Endothelial cell of umbilical vein (primary cell): Measurements from ENCODE around the gene HLA-B. TPM values are rescaled to one million over a fixed set of nuclear protein-coding genes. Genes with fewer than 3 reads are reported as not detected.

Source experiments
- BruUV-seq: library from RNA; stranded (reverse); fragments of 400-500 nt; replicated peaks from 2 replicates; lab custom pipeline; 2021; lab: Mats Ljungman, UMichigan
- CTCF ChIA-PET: fragments of 300-600, 350-600 bp; sonication (Branson Sonifier 250); formaldehyde crosslinking; loops from one replicate; lab custom pipeline; 2021; ENCODE audit warnings: antibody characterized with exemption, inconsistent platforms; lab: Charles Lee
- POLR2A ChIA-PET: fragments of 300-600, 350-600 bp; sonication (Branson Sonifier 250); formaldehyde crosslinking; loops from one replicate; lab custom pipeline; 2021; ENCODE audit warnings: antibody characterized with exemption, inconsistent platforms; lab: Charles Lee
- DNase-seq: peaks from one replicate; pipeline ENCODE4 v3.0.0-alpha.2; 2011; ENCODE audit warnings: low read depth, low spot score
- FAIRE-seq: peaks from 2 replicates; lab custom pipeline; 2011; peaks lifted over from hg19 to GRCh38; lab: Jason Lieb, UNC
- H2AFZ ChIP-seq: 2 replicates; pipeline ENCODE4 v1.6.0; 2012; ENCODE audit warnings: low read depth, low read length, control low read depth, inconsistent platforms
- H3K27ac ChIP-seq: 2 replicates; pipeline ENCODE4 v1.5.1; 2011; ENCODE audit warnings: low read depth, mild to moderate bottlenecking, control low read depth, low read length, moderate library complexity; ENCODE audit not compliant: insufficient read depth
- H3K27me3 ChIP-seq, 2 experiments: 2 replicates each; pipeline versions ENCODE4 v1.6.0 to v1.6.1; 2011; ENCODE audit warnings: low read length in 2 of 2, mixed read lengths in 1 of 2; ENCODE audit not compliant: control insufficient read depth in 2 of 2, insufficient read depth in 2 of 2
- H3K36me3 ChIP-seq, 2 experiments: 2 replicates in 1 of 2; 3 replicates in 1 of 2; pipeline ENCODE4 v1.5.1; 2011; ENCODE audit warnings: low read length in 2 of 2, mild to moderate bottlenecking in 1 of 2, moderate library complexity in 1 of 2; ENCODE audit not compliant: control insufficient read depth in 2 of 2, insufficient read depth in 2 of 2; ENCODE audit errors: extremely low read depth in 1 of 2
- H3K4me1 ChIP-seq: 3 replicates; pipeline ENCODE4 v1.5.1; 2011; ENCODE audit warnings: mild to moderate bottlenecking, low read length; ENCODE audit not compliant: control insufficient read depth, insufficient read depth; ENCODE audit errors: extremely low read depth
- H3K4me2 ChIP-seq: 2 replicates; pipeline ENCODE4 v1.6.1; 2011; ENCODE audit warnings: low read length, control low read depth, mixed read lengths; ENCODE audit not compliant: insufficient read depth
- H3K4me3 ChIP-seq, 3 experiments: fragments of 200-600 bp in 1 of 3; sonication (generic), shearing (Covaris generic) in 1 of 3; replicated peaks in 1 of 3; 2 replicates each; pipeline ENCODE4 v1.5.1; 2011 to 2016; ENCODE audit warnings: control low read depth in 3 of 3, low read length in 3 of 3, mild to moderate bottlenecking in 2 of 3, inconsistent platforms in 1 of 3, low read depth in 1 of 3, moderate library complexity in 1 of 3; ENCODE audit not compliant: insufficient read depth in 1 of 3
- H3K79me2 ChIP-seq: 2 replicates; pipeline ENCODE4 v1.6.0; 2012; ENCODE audit warnings: low read length, inconsistent platforms; ENCODE audit not compliant: control insufficient read depth, insufficient read depth
- H3K9ac ChIP-seq: replicated peaks from 2 replicates; pipeline ENCODE3; 2011; ENCODE audit warnings: low read length, control low read depth; ENCODE audit not compliant: insufficient read depth; ENCODE audit errors: extremely low read depth
- H3K9me1 ChIP-seq: replicated peaks from 3 replicates; pipeline ENCODE4 v1.6.0; 2011; ENCODE audit warnings: mild to moderate bottlenecking, low read length; ENCODE audit not compliant: control insufficient read depth, insufficient read depth; ENCODE audit errors: extremely low read depth
- H3K9me3 ChIP-seq: replicated peaks from 2 replicates; pipeline ENCODE4 v1.5.1; 2012; ENCODE audit warnings: low read length, inconsistent platforms; ENCODE audit not compliant: control insufficient read depth, insufficient read depth
- H4K20me1 ChIP-seq: replicated peaks from 2 replicates; pipeline ENCODE3; 2011; ENCODE audit warnings: mild to moderate bottlenecking, low read length; ENCODE audit not compliant: control insufficient read depth, insufficient read depth; ENCODE audit errors: extremely low read depth
- CTCF ChIP-seq, 2 donors: IDR thresholded peaks; 1 replicate in 1 of 2; 2 replicates in 1 of 2; pipeline ENCODE4 v1.5.1; 2011; ENCODE audit warnings: low read length in 2 of 2, mild to moderate bottlenecking in 2 of 2, moderate library complexity in 2 of 2, control low read depth in 1 of 2, inconsistent platforms in 1 of 2, low read depth in 1 of 2; ENCODE audit not compliant: insufficient read depth in 1 of 2; ENCODE audit errors: extremely low read depth in 1 of 2
- EZH2 ChIP-seq: IDR thresholded peaks from 2 replicates; pipeline ENCODE4 v1.6.1; 2012; ENCODE audit warnings: borderline replicate concordance, low read depth, mild to moderate bottlenecking, moderate library complexity, low read length, inconsistent platforms; ENCODE audit not compliant: severe bottlenecking
- FOS ChIP-seq: IDR thresholded peaks from 2 replicates; pipeline ENCODE4 v1.6.1; 2011; ENCODE audit warnings: mild to moderate bottlenecking, low read length, moderate library complexity, borderline replicate concordance; ENCODE audit not compliant: insufficient read depth
- GATA2 ChIP-seq: IDR thresholded peaks from 2 replicates; pipeline ENCODE4 v1.7.0; 2011; ENCODE audit warnings: low read depth, mild to moderate bottlenecking, moderate library complexity, mixed read lengths, low read length; ENCODE audit not compliant: insufficient read length, insufficient read depth
- JUN ChIP-seq: IDR thresholded peaks from 2 replicates; pipeline ENCODE4 v1.6.1; 2011; ENCODE audit warnings: borderline replicate concordance, low read depth; ENCODE audit not compliant: insufficient read length, insufficient read depth
- MAX ChIP-seq: IDR thresholded peaks from 2 replicates; pipeline ENCODE4 v1.6.1; 2011; ENCODE audit not compliant: insufficient read depth, insufficient read length
- MYC ChIP-seq: IDR thresholded peaks from one replicate; pipeline ENCODE4 v1.6.1; 2011; ENCODE audit warnings: mild to moderate bottlenecking, low read depth, low read length
- POLR2A ChIP-seq: IDR thresholded peaks from 2 replicates; pipeline ENCODE4 v1.6.1; 2012; ENCODE audit warnings: low read depth, mild to moderate bottlenecking, control low read depth, low read length
- POLR2AphosphoS5 ChIP-seq: IDR thresholded peaks from 2 replicates; pipeline ENCODE4 v1.6.1; 2012; ENCODE audit warnings: low read depth, mild to moderate bottlenecking, control low read depth, low read length, moderate library complexity; ENCODE audit not compliant: insufficient read depth
- dilution Hi-C: fragments of 300-500 bp; cut with MboI; formaldehyde crosslinking; loops from one replicate; pipeline ENCODE4 v1.15.0; 2019; ENCODE audit warnings: low sequenced_read_pairs; ENCODE audit not compliant: extremely low pct_ligation_motif_present
- intact Hi-C: fragments of 100-400 bp; cut with micrococcal nuclease; formaldehyde crosslinking; loops from one replicate; pipeline ENCODE4 v1.10.0; 2022
- polyA plus RNA-seq, 4 experiments: library from polyadenylated mRNA; depleted of rRNA in 3 of 4; stranded (reverse) in 3 of 4; unstranded in 1 of 4; fragments of >200 nt; gene quantifications; 2 replicates each; pipeline versions ENCODE4 v1.2.1 to v1.2.3, GENCODE V29; 2011 to 2012; ENCODE audit warnings: missing spikeins in 1 of 4
- total RNA-seq: library from RNA; stranded (reverse); gene quantifications from 2 replicates; pipeline ENCODE4 v1.2.3, GENCODE V29; 2021

HLA-B gene
- total and polyA plus RNA-seq, 2 donors (not counting 3 experiments of a cell fraction or from before 2014, with no cell fraction given), result 119 to 126 TPM

- DNase-seq, result no peak
- Histone ChIP-seq H3K9me1 (no peaks in the 10 kb centered on the region), H2AFZ (no peak overlapping the region), H3K79me2 (no peaks in the 10 kb centered on the region), H3K27ac (no peak overlapping the region), H3K4me3 (no peak overlapping the region), H3K9ac (no peak overlapping the region), H3K4me2 (no peak overlapping the region), H3K36me3 (peaks cover 0 to under 1% of the 10 kb centered on the region in 2 experiments), H3K9me3 (no peaks in the 10 kb centered on the region), H3K27me3 (peaks cover 32 to 49% of the 10 kb centered on the region in 2 experiments), H4K20me1 (no peaks in the 10 kb centered on the region), H3K4me1 (peaks cover 2% of the 10 kb centered on the region)
- ChIA-PET POLR2A (no interaction called here), CTCF (no interaction called here)
- no peak for FAIRE-seq
- dilution Hi-C loops (no loop called here), intact Hi-C loops (no loop called here)
- no TSS peak for BruUV-seq
- TF ChIP-seq CTCF (IDR thresholded peaks at IDR 0.05; ENCODE audit: extremely low read depth in 1 of 2, insufficient read depth in 1 of 2, low read depth in 1 of 2, low read length in 2 of 2), result no peak
- TF ChIP-seq FOS, result no peak
- no peak for TF ChIP-seq POLR2A
- TF ChIP-seq POLR2AphosphoS5, result no peak
- no peak for TF ChIP-seq EZH2
- no peak for TF ChIP-seq MAX
- no peak for TF ChIP-seq GATA2
- no peak for TF ChIP-seq JUN
- TF ChIP-seq MYC, result no peak
Measured at GRCh38 chr6:31359581-31359980, 2.6 kb upstream of the HLA-B start.
